Pancreas (tissue), 10 donors: ENCODE measurements around the gene PITHD1. TPM values are rescaled to one million over a fixed set of nuclear protein-coding genes. Genes with fewer than 3 reads are reported as not detected.
"Not testable (repeated sequence)": the region's sequence is repeated elsewhere in the genome, so short reads cannot be mapped to it uniquely, and the experiment has no call there.

Source experiments
- ATAC-seq, 4 donors: fragments of 200-7000 bp; cut with Tn5 transposase; one replicate each; pipeline versions ENCODE4 v1.8.0 to v1.9.1; 2020; ENCODE audit warnings: mild to moderate bottlenecking in 4 of 4, moderate library complexity in 4 of 4
- DNase-seq, 6 donors: peaks; one replicate each; pipeline ENCODE4 v3.0.0-alpha.2; 2020
- FAIRE-seq: peaks from 2 replicates; lab custom pipeline; 2012; peaks lifted over from hg19 to GRCh38; lab: Jason Lieb, UNC
- H3K27ac ChIP-seq, 4 donors: fragments of 200-600 bp; sonication (generic); 1 replicate in 3 of 4; 2 replicates in 1 of 4; pipeline versions ENCODE4 v1.5.0 to v1.8.0; 2020
- H3K27me3 ChIP-seq, 4 donors: fragments of 200-600 bp; one replicate each; pipeline ENCODE4 v1.8.0; 2021
- H3K36me3 ChIP-seq, 3 donors: fragments of 200-600 bp; sonication (generic) in 1 of 3; one replicate each; pipeline versions ENCODE4 v1.5.0 to v1.8.0; 2020 to 2021
- H3K4me1 ChIP-seq, 3 donors: fragments of 200-600 bp; one replicate each; pipeline ENCODE4 v1.8.0; 2021
- H3K4me3 ChIP-seq, 4 donors: fragments of 200-600 bp; sonication (generic) in 2 of 4; one replicate each; pipeline versions ENCODE4 v1.5.0 to v1.8.0; 2020 to 2021
- H3K9me3 ChIP-seq, 4 donors: fragments of 200-600 bp; one replicate each; pipeline ENCODE4 v1.8.0; 2021
- CTCF ChIP-seq, 4 donors: fragments of 200-600 bp; sonication (generic) in 3 of 4; IDR thresholded peaks; one replicate each; pipeline versions ENCODE4 v1.5.0 to v1.8.0; 2021; ENCODE audit warnings: antibody characterized with exemption in 4 of 4
- WGBS, 2 donors: extraction: QIAGEN DNeasy Blood & Tissue Kit; methylation state at CpG; one replicate each; pipeline ENCODE4 v1.1.7; 2013; 5-methylcytosine and 5-hydroxymethylcytosine counted together
- intact Hi-C, 3 donors: fragments of 100-400 bp; cut with DNase I; formaldehyde crosslinking; loops; one replicate each; pipeline versions ENCODE4 v1.11.1 to v1.14.2; 2022
- polyA plus RNA-seq, 2 donors: library from polyadenylated mRNA; stranded (reverse); fragments of 200-250 nt; gene quantifications; one replicate each; pipeline ENCODE4 v1.2.3, GENCODE V29; 2013
- total RNA-seq, 6 donors: library from RNA; stranded (reverse); fragmentation: NEBNext Ultra II Directional in 4 of 6; extraction: Animal tissue kit (Norgen Biotek cat#: 25700) in 4 of 6; gene quantifications; one replicate each; pipeline versions ENCODE4 v1.2.1 to v1.2.4, GENCODE V29; 2021 to 2023
- donor health status: healthy with polysubstance abuse.
- donor health status: DM: no; HTN: no; CAD: no; lungs with moderate emphysema.
- donor health status: DM: no; HTN: no; CAD: no.
- donor health status: control.
- donor health status: control.
- donor health status: Bipolar disorder and iron deficiency.
- donor health status: DM: yes; HTN: yes; CAD: no.
- donor health status: DM: no; HTN: no; CAD: no.
- donor health status: DM: no; HTN: no; CAD: no.
- donor health status: DM: yes; HTN: yes; CAD: no.

PITHD1 gene, protein sequence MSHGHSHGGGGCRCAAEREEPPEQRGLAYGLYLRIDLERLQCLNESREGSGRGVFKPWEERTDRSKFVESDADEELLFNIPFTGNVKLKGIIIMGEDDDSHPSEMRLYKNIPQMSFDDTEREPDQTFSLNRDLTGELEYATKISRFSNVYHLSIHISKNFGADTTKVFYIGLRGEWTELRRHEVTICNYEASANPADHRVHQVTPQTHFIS
- 10 to 100 TPM; 17.3 to 20.6 (median 18.9) TPM for total RNA-seq
- polyA plus RNA-seq, result 10 to 100 TPM; 20.6 to 36.8 TPM

GRCh38 chr1:23777979-23778814 lies at the start of gene PITHD1:
Gene PITHD1, plus strand, starts transcription at chr1:23778418. Its CDS starts 98 bp downstream, at chr1:23778516.
- TF ChIP-seq CTCF (IDR thresholded peaks at IDR 0.05), result no peak
- H3K4me1 ChIP-seq, result peaks cover 9 to 24% (median 16%) of the 10 kb centered on the region in 3 donors
- peak; percentile 79 to 95 (median 84) for DNase-seq
- peak; percentile 90 to 94 (median 90) for ATAC-seq
- peak within 1 kb of the TSS; percentile 45 to 92 (median 89) for H3K4me3 ChIP-seq
- H3K9me3 ChIP-seq, result no peaks in the 10 kb centered on the region
- no peaks in the 10 kb centered on the region for H3K36me3 ChIP-seq
- FAIRE-seq, result no peak
- intact Hi-C loops, result loop anchor here in 2 of 3 donors (10.0 kb wide), 2 partner anchors 87 to 137 kb away; partner anchors contain the start of genes CNR2 (in 1 of the 2) and FUCA1 (in 1 of the 2)
- peak within 1 kb of the TSS; percentile 72 to 90 (median 83) for H3K27ac ChIP-seq
- no peaks in the 10 kb centered on the region for H3K27me3 ChIP-seq
- 0% methylated on average over 65 to 89 of the region's 91 CpGs for WGBS, 2 donors

- H3K36me3 ChIP-seq, result no peaks in the 10 kb centered on the region
- no peak overlapping the region for H3K27ac ChIP-seq
- 91 to 96% methylated on average over 10 of the region's 10 CpGs for WGBS, 2 donors
- no peak for DNase-seq
- intact Hi-C loops, result no loop called here
- H3K4me3 ChIP-seq, result no peak overlapping the region
- ATAC-seq, result no peak
- no peak for FAIRE-seq
- H3K4me1 ChIP-seq, result peaks cover 19 to 21% (median 21%) of the 10 kb centered on the region in 3 donors
- H3K27me3 ChIP-seq, result no peaks in the 10 kb centered on the region
- no peak for TF ChIP-seq CTCF (IDR thresholded peaks at IDR 0.05)
- no peaks in the 10 kb centered on the region for H3K9me3 ChIP-seq
Measured at GRCh38 chr1:23732363-23733224, 45.6 kb upstream of the PITHD1 start.

GRCh38 chr1:23733281-23733680 lies 44.9 kb upstream of the PITHD1 start:
- intact Hi-C loops, H3K36me3 ChIP-seq, DNase-seq, H3K9me3 ChIP-seq, H3K4me3 ChIP-seq, H3K27ac ChIP-seq, H3K27me3 ChIP-seq, ATAC-seq, FAIRE-seq: not testable (repeated sequence)
- 93 to 95% methylated on average over 5 of the region's 5 CpGs for WGBS, 2 donors
- H3K4me1 ChIP-seq, result peaks cover 12 to 14% (median 14%) of the 10 kb centered on the region in 3 donors

GRCh38 chr1:23736437-23737134 lies 41.6 kb upstream of the PITHD1 start:
- WGBS, 2 donors, result 93 to 96% methylated on average over 7 of the region's 7 CpGs
- H3K4me1 ChIP-seq, result no peaks in the 10 kb centered on the region
- no peak for TF ChIP-seq CTCF (IDR thresholded peaks at IDR 0.05)
- ATAC-seq (no peak), DNase-seq (no peak), FAIRE-seq (no peak)
- no peaks in the 10 kb centered on the region for H3K9me3 ChIP-seq
- no peaks in the 10 kb centered on the region for H3K27me3 ChIP-seq
- no peaks in the 10 kb centered on the region for H3K36me3 ChIP-seq
- intact Hi-C loops, result no loop called here
- no peak overlapping the region for H3K4me3 ChIP-seq
- no peak overlapping the region for H3K27ac ChIP-seq
